ENCODE data around the gene KNDC1.
"Not testable (repeated sequence)": the region's sequence is repeated elsewhere in the genome, so short reads cannot be mapped to it uniquely, and the experiment has no call there.

The KNDC1 gene

DNA sequence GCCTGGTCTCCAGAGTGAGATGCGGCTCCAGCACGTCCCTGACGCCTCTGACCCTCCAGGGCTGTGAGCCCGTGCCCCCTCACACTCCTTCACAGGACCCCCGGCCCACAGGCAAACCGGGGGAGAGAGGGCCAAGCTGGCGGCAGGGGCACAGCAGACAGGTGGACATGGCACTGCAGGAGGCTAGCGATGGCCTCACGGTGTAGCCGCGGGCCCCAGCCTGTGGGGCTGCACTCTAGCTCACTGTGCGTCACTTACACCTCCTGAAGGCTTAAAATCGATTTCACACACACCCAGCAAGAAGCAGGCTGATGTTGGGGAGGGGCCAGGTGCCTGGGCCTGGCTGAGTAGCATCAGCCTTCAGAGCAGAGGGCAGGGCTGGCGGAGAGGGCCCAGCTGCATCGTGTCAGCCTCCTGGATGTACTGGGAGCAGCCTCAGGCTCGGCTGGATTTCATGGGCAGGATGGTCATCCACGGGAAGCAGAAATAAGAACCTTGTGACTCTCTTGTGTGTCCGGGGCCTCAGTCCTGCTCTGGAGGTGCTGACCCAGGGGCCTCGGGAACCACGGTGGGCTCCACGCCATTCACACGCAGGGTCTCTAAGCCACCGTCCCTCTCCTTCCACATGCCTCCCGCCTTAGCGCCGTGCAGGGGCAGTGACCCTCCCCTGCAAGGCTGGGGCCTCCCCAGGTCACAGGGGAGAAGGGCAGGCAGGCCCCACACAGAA lies 19.4 kb upstream of the KNDC1 start:
- in situ Hi-C loops (cut with HindIII; ENCODE audit: low pct_unique_long_range_greater_than_20kb, low sequenced_read_pairs), result no loop called here
- TF ChIP-seq JUND (IDR thresholded peaks at IDR 0.05; ENCODE audit: low read depth), result no peak
- DNase-seq (ENCODE audit: low read depth in 1 of 2, low spot score in 1 of 2), result no peak

DNA sequence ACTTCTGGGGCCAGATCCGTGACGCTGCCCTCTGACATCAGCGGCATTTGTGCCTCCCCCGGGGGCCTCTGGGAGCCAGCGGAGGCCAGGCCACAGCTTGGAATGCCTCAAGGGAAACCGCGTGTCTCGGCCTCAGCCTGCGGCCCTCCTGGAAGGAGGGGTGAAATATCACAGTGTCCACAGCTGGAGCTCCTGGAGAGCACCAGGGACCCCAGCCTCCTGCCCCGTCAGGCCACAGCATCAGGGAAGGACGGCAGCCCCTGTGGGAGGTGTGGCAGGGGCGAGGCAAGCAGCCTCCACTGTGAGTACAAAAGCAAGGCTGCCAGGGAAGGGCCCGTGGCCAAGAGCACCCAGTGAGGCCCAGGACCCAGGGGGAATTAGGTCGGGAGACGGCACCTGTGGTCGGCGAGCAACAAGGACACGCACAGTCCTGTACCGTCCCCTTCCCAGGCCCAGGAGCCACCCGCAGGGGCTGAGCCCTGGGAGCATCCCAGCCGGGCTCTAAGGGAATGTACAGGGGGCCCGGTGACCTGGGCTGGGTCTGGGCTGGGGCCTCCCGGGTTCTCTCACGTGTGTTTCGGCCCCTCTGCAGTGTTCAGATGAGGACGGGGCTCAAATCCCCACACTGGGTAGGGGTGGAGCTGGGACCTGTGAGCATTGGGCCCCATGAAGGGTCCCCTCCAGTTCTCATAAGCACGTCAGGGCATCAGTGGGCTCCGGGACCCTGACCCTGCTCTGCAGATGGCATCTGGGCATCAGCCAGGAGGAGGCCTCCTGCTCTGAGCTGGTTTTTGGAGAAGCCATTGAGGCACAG lies 18.7 kb upstream of the KNDC1 start:
- TF ChIP-seq JUND (IDR thresholded peaks at IDR 0.05; ENCODE audit: low read depth), result no peak
- DNase-seq (ENCODE audit: low read depth in 1 of 2, low spot score in 1 of 2), result no peak
- in situ Hi-C loops (cut with HindIII; ENCODE audit: low pct_unique_long_range_greater_than_20kb, low sequenced_read_pairs), result no loop called here

DNA sequence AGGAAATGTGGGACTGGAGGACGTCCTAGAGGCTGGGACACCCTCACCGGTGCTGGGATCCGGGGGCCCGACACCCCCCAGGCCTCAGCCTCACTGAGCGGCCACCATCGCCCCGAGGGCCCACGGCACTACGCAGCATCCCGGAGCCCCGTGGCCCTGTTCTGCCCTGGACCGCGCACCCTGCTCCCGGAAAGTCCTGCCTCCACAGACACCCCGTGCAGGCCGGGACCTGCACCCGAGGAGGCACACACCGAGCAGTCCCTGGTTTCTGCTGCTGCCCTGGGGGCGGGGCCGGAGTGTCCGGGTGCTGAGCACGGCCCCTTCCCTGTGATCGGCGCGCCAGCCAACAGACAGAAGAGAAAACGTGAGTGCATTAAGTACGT lies 18.1 kb upstream of the KNDC1 start:
- no peak for DNase-seq (ENCODE audit: low read depth in 1 of 2, low spot score in 1 of 2)
- in situ Hi-C loops (cut with HindIII; ENCODE audit: low pct_unique_long_range_greater_than_20kb, low sequenced_read_pairs), result no loop called here
- no peak for TF ChIP-seq JUND (IDR thresholded peaks at IDR 0.05; ENCODE audit: low read depth)

DNA sequence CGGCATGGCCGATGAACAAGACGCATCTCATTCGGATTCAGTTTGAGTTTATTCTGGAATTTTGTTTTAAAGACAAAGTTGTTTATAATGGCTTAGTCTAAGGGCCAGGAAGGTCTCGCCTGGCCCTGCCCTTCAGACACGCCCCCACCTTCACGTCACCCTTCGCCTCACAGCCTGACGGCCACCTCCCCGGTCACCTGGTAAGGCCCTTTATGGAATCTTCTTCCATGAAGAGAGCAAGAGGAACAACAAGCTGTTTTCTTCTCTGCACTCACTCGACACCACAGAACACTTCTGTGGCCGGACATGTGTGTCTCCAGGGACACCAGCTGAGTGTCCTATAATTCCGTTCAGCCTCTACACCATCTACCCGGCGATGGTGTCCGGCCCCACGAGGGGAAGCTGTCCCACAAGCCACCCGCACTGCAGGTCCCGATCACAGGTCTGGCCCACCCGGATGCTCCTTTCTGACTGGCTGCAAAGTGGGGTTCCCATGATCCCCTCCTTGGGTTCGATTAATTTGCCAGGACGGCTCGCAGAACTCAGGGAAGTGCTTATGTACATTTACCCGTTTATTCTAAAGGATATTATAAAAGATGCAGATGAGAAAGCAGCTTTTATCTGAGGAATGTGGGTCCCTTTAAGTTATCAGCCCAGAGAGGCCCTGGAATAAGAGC lies 17.4 kb upstream of the KNDC1 start:
- in situ Hi-C loops (cut with HindIII; ENCODE audit: low pct_unique_long_range_greater_than_20kb, low sequenced_read_pairs), result no loop called here

DNA sequence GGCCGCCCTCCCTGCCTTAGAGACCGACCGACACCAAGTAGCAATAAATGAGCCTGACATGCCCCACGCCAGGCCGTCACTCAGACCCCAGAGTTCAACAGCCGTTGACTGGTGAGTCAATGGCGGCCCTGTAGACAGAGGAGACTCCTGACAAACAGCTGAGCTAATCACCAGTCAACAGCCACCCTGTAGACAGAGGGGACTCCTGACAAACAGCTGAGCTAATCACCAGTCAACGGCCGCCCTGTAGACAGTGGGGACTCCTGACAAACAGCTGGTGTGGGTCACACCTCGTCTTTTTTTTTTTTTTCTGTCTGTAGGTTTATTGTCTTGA lies 16.9 kb upstream of the KNDC1 start:
- TF ChIP-seq JUND (IDR thresholded peaks at IDR 0.05; ENCODE audit: low read depth), result no peak
- DNase-seq (ENCODE audit: low read depth in 1 of 2, low spot score in 1 of 2), result no peak
- in situ Hi-C loops (cut with HindIII; ENCODE audit: low pct_unique_long_range_greater_than_20kb, low sequenced_read_pairs), result no loop called here

More for the DNA sequence above, 17.4 kb upstream of the KNDC1 start:
- no peak for DNase-seq (ENCODE audit: low read depth in 1 of 2, low spot score in 1 of 2)
- TF ChIP-seq JUND (IDR thresholded peaks at IDR 0.05; ENCODE audit: low read depth), result no peak

DNA sequence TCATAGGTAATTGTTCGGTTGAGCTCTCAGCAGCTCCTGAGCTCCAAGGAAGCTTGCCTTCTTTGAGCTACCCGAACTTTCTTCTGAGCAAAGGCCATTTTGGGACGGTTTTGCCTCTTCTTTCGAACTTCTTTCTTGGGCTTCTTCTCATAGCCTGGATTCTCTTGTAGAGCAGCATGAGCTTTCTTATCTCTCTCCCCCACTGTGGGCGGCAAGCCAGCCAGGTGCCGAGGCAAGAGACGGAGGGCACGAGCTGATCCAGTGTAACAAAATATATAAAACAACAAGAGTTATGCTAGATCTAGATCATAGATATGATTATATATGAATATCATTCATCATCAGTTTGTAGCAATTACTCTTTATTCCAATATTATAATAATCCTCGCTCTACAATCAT lies 16.5 kb upstream of the KNDC1 start:
- no peak for DNase-seq (ENCODE audit: low read depth in 1 of 2, low spot score in 1 of 2)
- in situ Hi-C loops (cut with HindIII; ENCODE audit: low pct_unique_long_range_greater_than_20kb, low sequenced_read_pairs), result no loop called here
- no peak for TF ChIP-seq JUND (IDR thresholded peaks at IDR 0.05; ENCODE audit: low read depth)

DNA sequence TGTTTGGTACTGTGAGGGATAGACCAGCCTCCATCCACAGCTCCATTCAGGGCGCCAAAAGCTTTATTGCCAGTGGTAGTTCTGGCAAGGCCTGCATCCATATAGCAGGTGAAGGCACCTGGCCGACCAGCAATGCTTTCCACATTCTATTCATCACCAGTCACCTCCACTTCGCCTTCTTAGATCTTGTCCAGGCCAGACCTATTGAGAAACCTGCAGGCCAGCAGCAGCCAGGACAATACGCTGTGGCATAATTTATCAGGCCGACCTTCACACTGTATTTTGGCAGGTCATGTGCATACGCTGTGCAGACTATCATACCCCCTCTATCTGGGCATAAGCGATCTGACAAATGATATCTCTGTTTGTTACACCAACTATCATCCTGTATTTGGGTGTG lies 15.2 kb upstream of the KNDC1 start:
- no peak for DNase-seq (ENCODE audit: low read depth in 1 of 2, low spot score in 1 of 2)
- in situ Hi-C loops (cut with HindIII; ENCODE audit: low pct_unique_long_range_greater_than_20kb, low sequenced_read_pairs), result no loop called here
- no peak for TF ChIP-seq JUND (IDR thresholded peaks at IDR 0.05; ENCODE audit: low read depth)

DNA sequence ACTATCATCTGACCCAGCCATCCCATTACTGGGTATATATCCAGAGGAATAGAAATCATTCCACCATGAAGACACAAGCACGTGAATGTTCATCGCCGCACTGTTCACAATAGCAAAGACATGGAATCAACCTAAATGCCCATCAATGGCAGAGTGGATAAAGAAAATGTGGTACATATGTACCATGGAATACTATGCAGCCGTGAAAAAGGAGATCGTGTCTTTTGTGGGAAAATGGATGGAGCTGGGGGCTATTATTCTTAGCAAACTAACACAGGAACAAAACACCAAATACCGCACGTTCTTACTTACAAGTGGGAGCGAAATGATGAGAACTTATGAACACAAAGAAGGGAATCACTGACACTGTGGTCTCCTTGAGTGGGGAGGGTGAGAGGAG lies 9.8 kb upstream of the KNDC1 start:
- in situ Hi-C loops (cut with HindIII; ENCODE audit: low pct_unique_long_range_greater_than_20kb, low sequenced_read_pairs), result no loop called here
- TF ChIP-seq JUND (IDR thresholded peaks at IDR 0.05; ENCODE audit: low read depth), result no peak
- DNase-seq (ENCODE audit: low read depth in 1 of 2, low spot score in 1 of 2), result no peak

DNA sequence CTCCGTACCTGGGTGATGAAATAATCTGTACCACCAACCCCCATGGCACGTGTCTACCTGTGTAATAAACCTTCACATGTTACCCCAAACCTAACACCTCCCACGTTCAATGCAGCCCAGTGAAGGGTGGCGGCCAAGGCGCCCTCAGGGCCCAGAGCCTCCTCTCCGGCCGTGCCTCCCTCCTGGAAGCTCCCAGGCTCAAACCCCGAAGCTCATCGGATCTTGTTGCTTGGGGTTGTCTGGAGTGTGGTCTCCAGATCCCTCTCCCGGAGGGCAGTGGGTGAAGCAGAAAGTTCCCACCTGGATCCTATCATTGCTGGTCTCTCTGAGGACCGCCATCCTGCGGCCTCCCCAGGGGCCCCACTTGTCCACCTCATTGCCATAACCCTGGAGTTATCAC lies 9.4 kb upstream of the KNDC1 start:
- no peak for TF ChIP-seq JUND (IDR thresholded peaks at IDR 0.05; ENCODE audit: low read depth)
- in situ Hi-C loops (cut with HindIII; ENCODE audit: low pct_unique_long_range_greater_than_20kb, low sequenced_read_pairs), result no loop called here
- no peak for DNase-seq (ENCODE audit: low read depth in 1 of 2, low spot score in 1 of 2)

DNA sequence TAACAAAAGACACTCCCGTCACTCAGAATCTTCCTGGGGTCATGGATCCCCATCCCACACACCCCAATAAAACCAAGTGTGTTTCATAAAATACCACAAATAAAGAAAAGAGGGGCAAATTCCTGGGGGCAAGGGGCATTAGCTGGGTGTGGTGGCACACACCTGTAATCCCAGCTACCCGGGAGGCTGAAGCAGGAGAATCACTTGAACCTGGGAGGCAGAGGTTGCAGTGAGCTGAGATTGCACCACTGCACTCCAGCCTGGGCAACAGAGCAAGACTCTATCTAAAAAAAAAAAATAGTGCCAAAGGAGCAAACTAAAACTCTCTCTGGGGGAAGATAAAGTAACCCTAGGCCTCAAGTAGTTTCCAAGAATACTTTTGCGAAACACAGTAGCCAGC lies 8.9 kb upstream of the KNDC1 start:
- in situ Hi-C loops (cut with HindIII; ENCODE audit: low pct_unique_long_range_greater_than_20kb, low sequenced_read_pairs); DNase-seq (ENCODE audit: low read depth in 1 of 2, low spot score in 1 of 2): not testable (repeated sequence)

DNA sequence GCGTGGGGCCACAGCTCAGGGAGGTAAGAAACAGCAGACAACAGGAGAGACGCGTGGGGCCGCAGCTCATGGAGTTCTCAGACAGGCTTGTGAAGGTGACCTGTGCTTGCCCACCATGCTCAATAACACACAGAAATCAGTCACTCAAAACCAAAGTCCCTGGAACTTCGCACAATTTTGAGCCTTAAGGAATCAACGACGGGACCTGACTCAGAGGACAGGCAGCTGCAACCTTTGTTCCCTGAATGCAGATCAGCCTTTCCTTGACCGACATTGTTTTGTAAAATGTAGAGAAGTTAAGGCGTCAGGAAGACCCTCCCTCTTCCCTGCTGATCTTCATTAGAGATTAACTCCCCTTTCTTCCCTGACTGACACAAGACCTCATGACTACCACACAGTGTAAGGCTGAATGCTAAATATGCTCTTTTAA lies 8.5 kb upstream of the KNDC1 start:
- no peak for DNase-seq (ENCODE audit: low read depth in 1 of 2, low spot score in 1 of 2)
- in situ Hi-C loops (cut with HindIII; ENCODE audit: low pct_unique_long_range_greater_than_20kb, low sequenced_read_pairs), result no loop called here
- no peak for TF ChIP-seq JUND (IDR thresholded peaks at IDR 0.05; ENCODE audit: low read depth)

DNA sequence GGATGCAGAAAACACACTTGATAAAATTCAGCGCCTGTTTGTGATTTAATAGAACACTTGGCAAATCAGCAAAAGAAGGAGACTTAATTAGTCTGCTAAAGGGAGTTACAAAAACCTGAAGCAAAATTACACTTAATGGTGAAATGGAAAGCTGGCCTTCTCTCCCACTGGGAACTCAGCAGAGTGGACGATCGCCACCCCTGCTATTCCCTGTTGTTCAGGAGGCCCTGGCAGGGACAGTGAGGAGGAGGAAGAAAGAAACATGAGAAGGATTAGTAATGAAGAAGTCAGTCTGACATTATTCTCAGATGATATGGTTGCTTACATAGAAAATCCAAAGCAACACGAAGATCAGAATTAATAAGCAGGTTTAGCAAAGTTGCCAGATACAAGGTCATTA lies 5.6 kb upstream of the KNDC1 start:
- no peak for TF ChIP-seq JUND (IDR thresholded peaks at IDR 0.05; ENCODE audit: low read depth)
- in situ Hi-C loops (cut with HindIII; ENCODE audit: low pct_unique_long_range_greater_than_20kb, low sequenced_read_pairs), result no loop called here
- DNase-seq (ENCODE audit: low read depth in 1 of 2, low spot score in 1 of 2), result no peak
